ENCODE results near the gene ITGB5. TPM values are rescaled to one million over a fixed set of nuclear protein-coding genes. Genes with fewer than 3 reads are reported as not detected.

Gene ITGB5
- total RNA-seq, 2 donors from 2014 or later, result 73.5 to 88.7 TPM

GRCh38 chr3:124823206-124823605 lies 64.0 kb downstream of the ITGB5 start:
- Histone ChIP-seq H3K4me3 (no peak overlapping the region), H3K36me3 (replicated peaks in 1 of 2; ENCODE audit: insufficient read depth in 1 of 2, low read depth in 2 of 2) (no peaks in the 10 kb centered on the region), H3K4me1 (no peaks in the 10 kb centered on the region), H3K27ac (no peak overlapping the region), H3K9me3 (no peaks in the 10 kb centered on the region), H3K27me3 (no peaks in the 10 kb centered on the region)
- intact Hi-C loops (cut with DNase I), result no loop called here
- DNase-seq (no peak), ATAC-seq (no peak)
- WGBS, 2 donors, result 77 to 97% methylated on average over 1 of the region's 1 CpG
- TF ChIP-seq POLR2A (IDR thresholded peaks at IDR 0.05) (no peak), CTCF (IDR thresholded peaks at IDR 0.05) (no peak)

GRCh38 chr3:124821356-124821755 lies 65.8 kb downstream of the ITGB5 start:
- 97 to 100% methylated on average over 3 to 4 of the region's 6 CpGs for WGBS, 2 donors
- TF ChIP-seq CTCF (IDR thresholded peaks at IDR 0.05), result no peak
- TF ChIP-seq POLR2A (IDR thresholded peaks at IDR 0.05), result no peak
- no peak for ATAC-seq
- Histone ChIP-seq H3K4me1 (no peaks in the 10 kb centered on the region), H3K27me3 (no peaks in the 10 kb centered on the region), H3K36me3 (replicated peaks in 1 of 2; ENCODE audit: insufficient read depth in 1 of 2, low read depth in 2 of 2) (no peaks in the 10 kb centered on the region), H3K4me3 (no peak overlapping the region), H3K27ac (no peak overlapping the region), H3K9me3 (no peaks in the 10 kb centered on the region)
- intact Hi-C loops (cut with DNase I), result no loop called here
- no peak for DNase-seq

- no peak for TF ChIP-seq CTCF (IDR thresholded peaks at IDR 0.05)
- no peak for TF ChIP-seq POLR2A (IDR thresholded peaks at IDR 0.05)
- ATAC-seq (no peak), DNase-seq (no peak)
- 75 to 87% methylated on average over 9 of the region's 9 CpGs for WGBS, 2 donors
- H3K36me3 ChIP-seq (replicated peaks in 1 of 2; ENCODE audit: insufficient read depth in 1 of 2, low read depth in 2 of 2), result no peaks in the 10 kb centered on the region
- no peak overlapping the region for H3K4me3 ChIP-seq
- H3K9me3 ChIP-seq, result no peaks in the 10 kb centered on the region
- peaks cover 12% of the 10 kb centered on the region for H3K4me1 ChIP-seq
- intact Hi-C loops (cut with DNase I), result no loop called here
- H3K27me3 ChIP-seq, result no peaks in the 10 kb centered on the region
- H3K27ac ChIP-seq, result no peak overlapping the region
These were observed 68.6 kb downstream of the ITGB5 start for GRCh38 chr3:124818398-124819091.

GRCh38 chr3:124817079-124817478 lies 70.1 kb downstream of the ITGB5 start:
- ATAC-seq (no peak), DNase-seq (no peak)
- no peaks in the 10 kb centered on the region for H3K9me3 ChIP-seq
- WGBS, 2 donors, result 91 to 94% methylated on average over 6 of the region's 6 CpGs
- H3K27me3 ChIP-seq, result no peaks in the 10 kb centered on the region
- intact Hi-C loops (cut with DNase I), result no loop called here
- TF ChIP-seq POLR2A (IDR thresholded peaks at IDR 0.05) (no peak), CTCF (IDR thresholded peaks at IDR 0.05) (no peak)
- no peaks in the 10 kb centered on the region for H3K36me3 ChIP-seq (replicated peaks in 1 of 2; ENCODE audit: insufficient read depth in 1 of 2, low read depth in 2 of 2)
- no peak overlapping the region for H3K4me3 ChIP-seq
- no peak overlapping the region for H3K27ac ChIP-seq
- peaks cover 12% of the 10 kb centered on the region for H3K4me1 ChIP-seq

GRCh38 chr3:124816206-124816605 lies 71.0 kb downstream of the ITGB5 start:
- intact Hi-C loops (cut with DNase I), result no loop called here
- Histone ChIP-seq H3K4me1 (peaks cover 12% of the 10 kb centered on the region), H3K9me3 (no peaks in the 10 kb centered on the region), H3K27me3 (no peaks in the 10 kb centered on the region), H3K36me3 (replicated peaks in 1 of 2; ENCODE audit: insufficient read depth in 1 of 2, low read depth in 2 of 2) (no peaks in the 10 kb centered on the region), H3K27ac (no peak overlapping the region), H3K4me3 (no peak overlapping the region)
- no peak for DNase-seq
- no peak for TF ChIP-seq POLR2A (IDR thresholded peaks at IDR 0.05)
- no peak for TF ChIP-seq CTCF (IDR thresholded peaks at IDR 0.05)
- WGBS, 2 donors, result 79 to 84% methylated on average over 4 of the region's 4 CpGs
- ATAC-seq, result no peak
